ENCODE measurements around the gene RSRC2.
"Not testable (repeated sequence)": the region's sequence is repeated elsewhere in the genome, so short reads cannot be mapped to it uniquely, and the experiment has no call there.

DNA sequence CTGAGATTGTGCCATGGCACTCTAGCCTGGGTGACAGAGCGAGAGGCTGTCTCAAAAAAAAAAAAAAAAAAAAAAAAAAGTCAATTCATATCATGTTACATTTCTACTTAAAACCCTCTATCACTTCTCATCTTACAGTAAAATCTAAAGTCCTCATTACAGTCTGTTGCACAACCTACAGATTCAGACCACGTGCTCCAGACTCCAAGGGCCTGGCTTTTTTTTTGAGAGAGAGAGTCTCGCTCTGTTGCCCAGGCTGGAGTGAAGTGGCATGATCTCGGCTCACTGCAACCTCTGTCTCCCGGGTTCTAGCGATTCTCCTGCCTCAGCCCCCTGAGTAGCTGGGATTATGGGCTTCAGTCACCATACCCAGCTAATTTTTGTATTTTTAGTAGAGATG is 40.4 kb downstream of the RSRC2 start:
- TF ChIP-seq, protein P1, sequence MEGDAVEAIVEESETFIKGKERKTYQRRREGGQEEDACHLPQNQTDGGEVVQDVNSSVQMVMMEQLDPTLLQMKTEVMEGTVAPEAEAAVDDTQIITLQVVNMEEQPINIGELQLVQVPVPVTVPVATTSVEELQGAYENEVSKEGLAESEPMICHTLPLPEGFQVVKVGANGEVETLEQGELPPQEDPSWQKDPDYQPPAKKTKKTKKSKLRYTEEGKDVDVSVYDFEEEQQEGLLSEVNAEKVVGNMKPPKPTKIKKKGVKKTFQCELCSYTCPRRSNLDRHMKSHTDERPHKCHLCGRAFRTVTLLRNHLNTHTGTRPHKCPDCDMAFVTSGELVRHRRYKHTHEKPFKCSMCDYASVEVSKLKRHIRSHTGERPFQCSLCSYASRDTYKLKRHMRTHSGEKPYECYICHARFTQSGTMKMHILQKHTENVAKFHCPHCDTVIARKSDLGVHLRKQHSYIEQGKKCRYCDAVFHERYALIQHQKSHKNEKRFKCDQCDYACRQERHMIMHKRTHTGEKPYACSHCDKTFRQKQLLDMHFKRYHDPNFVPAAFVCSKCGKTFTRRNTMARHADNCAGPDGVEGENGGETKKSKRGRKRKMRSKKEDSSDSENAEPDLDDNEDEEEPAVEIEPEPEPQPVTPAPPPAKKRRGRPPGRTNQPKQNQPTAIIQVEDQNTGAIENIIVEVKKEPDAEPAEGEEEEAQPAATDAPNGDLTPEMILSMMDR (IDR thresholded peaks at IDR 0.05 in 8 of 11, conservative IDR thresholded peaks at IDR 0.05 in 3 of 11) = not testable (repeated sequence)
- TF ChIP-seq POLR2A (IDR thresholded peaks at IDR 0.05) = not testable (repeated sequence)
